MCF 10A (cell line): ENCODE results near the gene PDLIM4. TPM values are rescaled to one million over a fixed set of nuclear protein-coding genes. Genes with fewer than 3 reads are reported as not detected.

ENCODE experiments used
- BruUV-seq: library from RNA; stranded (reverse); fragments of 400-500 nt; replicated peaks from 2 replicates; lab custom pipeline; 2021; lab: Mats Ljungman, UMichigan
- CTCF ChIA-PET: fragments of 300-600 bp; sonication (Branson Sonifier 250); formaldehyde crosslinking; extraction: SDS; loops from one replicate; lab custom pipeline; 2021; ENCODE audit warnings: antibody characterized with exemption, inconsistent platforms; lab: Yijun Ruan, JAX
- POLR2A ChIA-PET: fragments of 300-600, 350-650 bp; sonication (Branson Sonifier 250); formaldehyde crosslinking; extraction: SDS; loops from one replicate; lab custom pipeline; 2020; ENCODE audit warnings: antibody characterized with exemption, inconsistent platforms; lab: Yijun Ruan, JAX
- DNase-seq: peaks from one replicate; pipeline ENCODE4 v3.0.0-alpha.2; 2018; ENCODE audit not compliant: unreplicated experiment
- H3K27ac Mint-ChIP-seq: one replicate; pipeline ENCODE4 v1.8.0; 2022; ENCODE audit warnings: mild to moderate bottlenecking, low read depth, mixed read lengths; ENCODE audit not compliant: unreplicated experiment
- H3K27me3 Mint-ChIP-seq: one replicate; pipeline ENCODE4 v1.8.0; 2022; ENCODE audit warnings: mixed read lengths; ENCODE audit not compliant: insufficient read depth, unreplicated experiment
- H3K36me3 Mint-ChIP-seq: one replicate; pipeline ENCODE4 v1.8.0; 2022; ENCODE audit warnings: mild to moderate bottlenecking, moderate library complexity, mixed read lengths; ENCODE audit not compliant: insufficient read depth, unreplicated experiment
- H3K4me1 Mint-ChIP-seq: one replicate; pipeline ENCODE4 v1.8.0; 2022; ENCODE audit warnings: mixed read lengths; ENCODE audit not compliant: insufficient read depth, unreplicated experiment
- H3K4me3 Mint-ChIP-seq: one replicate; pipeline ENCODE4 v1.8.0; 2022; ENCODE audit warnings: mild to moderate bottlenecking, moderate library complexity, mixed read lengths; ENCODE audit not compliant: unreplicated experiment
- H3K9me3 Mint-ChIP-seq: one replicate; pipeline ENCODE4 v1.8.0; 2022; ENCODE audit warnings: mixed read lengths; ENCODE audit not compliant: unreplicated experiment
- intact Hi-C: fragments of 100-400 bp; cut with micrococcal nuclease; formaldehyde crosslinking; loops from 2 replicates; pipeline ENCODE4 v1.14.1; 2022
- total RNA-seq: library from RNA; stranded (reverse); gene quantifications from 2 replicates; pipeline ENCODE4 v1.2.3, GENCODE V29; 2022
- TF ChIP-seq, protein P1 (sequence below): fragments of 200-600 bp; IDR thresholded peaks from one replicate; pipeline ENCODE4 v1.8.0; 2022; ENCODE audit warnings: antibody characterized with exemption, mild to moderate bottlenecking; ENCODE audit not compliant: unreplicated experiment

Gene PDLIM4
- total RNA-seq, 1 experiment from 2014 or later = 101 TPM

GRCh38 chr5:132313961-132314432, 56.5 kb downstream of the PDLIM4 start:
- BruUV-seq = no TSS peak
- POLR2A ChIA-PET = interaction anchor here (0.7 to 2.2 kb wide), 12 partner anchors 11 to 55 kb away, joined by 3 to 16 read pairs (median 4); partner anchors contain the start of genes SLC22A4 and SLC22A5
- intact Hi-C loops = loop anchor here (5.0 kb wide), 1 partner anchor 132 kb away; no protein-coding TSS in a partner anchor
- no peak for DNase-seq
- peaks cover 17% of the 10 kb centered on the region for H3K4me1 Mint-ChIP-seq
- no peaks in the 10 kb centered on the region for H3K27me3 Mint-ChIP-seq
- peak overlapping the region; percentile 90 for H3K27ac Mint-ChIP-seq
- H3K4me3 Mint-ChIP-seq = no peak overlapping the region
- H3K36me3 Mint-ChIP-seq = peaks cover 40% of the 10 kb centered on the region
- CTCF ChIA-PET = interaction anchor here (0.5 to 4.6 kb wide), 8 partner anchors 12 to 226 kb away, joined by 3 to 23 read pairs (median 5); no protein-coding TSS in a partner anchor
- TF ChIP-seq, protein P1, sequence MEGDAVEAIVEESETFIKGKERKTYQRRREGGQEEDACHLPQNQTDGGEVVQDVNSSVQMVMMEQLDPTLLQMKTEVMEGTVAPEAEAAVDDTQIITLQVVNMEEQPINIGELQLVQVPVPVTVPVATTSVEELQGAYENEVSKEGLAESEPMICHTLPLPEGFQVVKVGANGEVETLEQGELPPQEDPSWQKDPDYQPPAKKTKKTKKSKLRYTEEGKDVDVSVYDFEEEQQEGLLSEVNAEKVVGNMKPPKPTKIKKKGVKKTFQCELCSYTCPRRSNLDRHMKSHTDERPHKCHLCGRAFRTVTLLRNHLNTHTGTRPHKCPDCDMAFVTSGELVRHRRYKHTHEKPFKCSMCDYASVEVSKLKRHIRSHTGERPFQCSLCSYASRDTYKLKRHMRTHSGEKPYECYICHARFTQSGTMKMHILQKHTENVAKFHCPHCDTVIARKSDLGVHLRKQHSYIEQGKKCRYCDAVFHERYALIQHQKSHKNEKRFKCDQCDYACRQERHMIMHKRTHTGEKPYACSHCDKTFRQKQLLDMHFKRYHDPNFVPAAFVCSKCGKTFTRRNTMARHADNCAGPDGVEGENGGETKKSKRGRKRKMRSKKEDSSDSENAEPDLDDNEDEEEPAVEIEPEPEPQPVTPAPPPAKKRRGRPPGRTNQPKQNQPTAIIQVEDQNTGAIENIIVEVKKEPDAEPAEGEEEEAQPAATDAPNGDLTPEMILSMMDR = no peak
- no peaks in the 10 kb centered on the region for H3K9me3 Mint-ChIP-seq

- peak overlapping the region; percentile 55 for H3K27ac Mint-ChIP-seq
- peaks cover 17% of the 10 kb centered on the region for H3K4me1 Mint-ChIP-seq
- DNase-seq = no peak
- intact Hi-C loops = no loop called here
- no peaks in the 10 kb centered on the region for H3K9me3 Mint-ChIP-seq
- TF ChIP-seq, protein P1 = no peak
- ChIA-PET POLR2A (interaction anchor here (0.6 kb wide), 1 partner anchor 45 kb away, joined by 3 read pairs; no protein-coding TSS in a partner anchor), CTCF (interaction anchor here (1.0 to 4.6 kb wide), 3 partner anchors 19 to 77 kb away, joined by 3 to 21 read pairs (median 4); no protein-coding TSS in a partner anchor)
- BruUV-seq = no TSS peak
- H3K27me3 Mint-ChIP-seq = no peaks in the 10 kb centered on the region
- H3K36me3 Mint-ChIP-seq = peaks cover 49% of the 10 kb centered on the region
- no peak overlapping the region for H3K4me3 Mint-ChIP-seq
Measured at GRCh38 chr5:132315529-132316067, 58.1 kb downstream of the PDLIM4 start.

DNA sequence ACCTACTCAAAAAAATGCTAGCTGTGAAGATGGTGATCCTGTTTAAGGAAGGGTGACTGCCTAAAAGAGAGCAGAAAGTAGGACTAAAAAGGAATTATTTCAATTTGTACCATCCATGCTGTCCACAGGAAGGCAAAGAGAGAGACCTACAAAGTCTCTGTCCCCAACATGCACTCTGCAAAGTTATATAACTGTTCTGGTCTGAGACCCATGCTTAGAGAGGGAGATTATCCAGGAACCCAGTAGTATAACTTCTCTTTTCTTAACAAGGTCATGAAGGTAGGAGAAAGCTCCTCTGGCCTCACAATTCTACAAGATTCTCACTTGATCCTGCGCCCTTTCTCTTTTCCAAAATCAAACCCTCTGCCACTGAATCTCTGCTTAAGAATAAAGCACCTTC, 62.5 kb downstream of the PDLIM4 start:
- Mint-ChIP-seq H3K27ac (no peak overlapping the region), H3K4me1 (no peaks in the 10 kb centered on the region), H3K4me3 (no peak overlapping the region), H3K36me3 (peaks cover 69% of the 10 kb centered on the region), H3K9me3 (no peaks in the 10 kb centered on the region), H3K27me3 (no peaks in the 10 kb centered on the region)
- TF ChIP-seq, protein P1 = no peak
- ChIA-PET CTCF (interaction anchor here (0.9 to 1.6 kb wide), 2 partner anchors 81 to 141 kb away, joined by 3 to 5 read pairs; no protein-coding TSS in a partner anchor), POLR2A (interaction anchor here (1.2 kb wide), 1 partner anchor 20 kb away, joined by 4 read pairs; no protein-coding TSS in a partner anchor)
- no peak for DNase-seq
- intact Hi-C loops = no loop called here
- no TSS peak for BruUV-seq

DNA sequence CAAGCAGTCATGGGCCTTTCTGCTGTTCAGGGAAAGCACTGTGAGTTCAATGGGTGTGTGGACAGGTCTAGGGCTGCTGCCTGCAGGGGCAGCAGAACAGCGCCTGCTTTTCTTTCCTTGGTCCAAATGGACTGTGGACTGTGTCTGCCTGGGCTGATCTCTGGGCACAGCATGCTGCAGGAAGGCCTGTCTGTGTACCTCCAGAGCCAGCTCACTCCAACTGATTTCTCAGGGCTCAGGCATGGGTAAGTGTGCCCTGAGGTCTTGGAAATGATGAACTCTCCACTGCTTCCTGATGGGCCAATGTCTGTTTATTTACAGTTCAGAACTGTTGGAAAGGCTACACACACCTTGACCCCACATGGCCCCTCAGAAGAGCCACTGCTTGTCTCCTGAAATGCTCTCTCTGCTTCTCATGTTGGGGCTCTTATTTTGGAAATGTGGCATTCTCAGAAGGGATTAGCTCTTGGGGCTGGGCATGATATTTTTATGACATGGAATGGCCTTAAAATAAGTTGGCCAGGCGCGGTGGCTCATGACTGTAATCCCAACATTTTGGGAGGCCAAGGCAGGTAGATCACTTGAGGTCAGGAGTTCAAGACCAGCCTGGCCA, 63.7 kb downstream of the PDLIM4 start:
- Mint-ChIP-seq H3K27ac (no peak overlapping the region), H3K4me1 (no peaks in the 10 kb centered on the region), H3K9me3 (no peaks in the 10 kb centered on the region), H3K27me3 (no peaks in the 10 kb centered on the region), H3K4me3 (no peak overlapping the region), H3K36me3 (peaks cover 61% of the 10 kb centered on the region)
- POLR2A ChIA-PET = interaction anchor here (0.6 kb wide), 1 partner anchor 20 kb away, joined by 3 read pairs; no protein-coding TSS in a partner anchor
- no peak for DNase-seq
- CTCF ChIA-PET = interaction anchor here (0.5 to 1.0 kb wide), 2 partner anchors 18 to 40 kb away, joined by 3 read pairs; no protein-coding TSS in a partner anchor
- intact Hi-C loops = no loop called here
- TF ChIP-seq, protein P1 = no peak
- BruUV-seq = no TSS peak
